H9 (cell line): Measurements from ENCODE around the gene HSPA9. TPM values are rescaled to one million over a fixed set of nuclear protein-coding genes. Genes with fewer than 3 reads are reported as not detected.
A peak's percentile ranks its signal among the peaks of the same experiment; 100 is the strongest.

ENCODE experiments used
- DNase-seq: peaks from one replicate; pipeline ENCODE4 v3.0.0-alpha.2; 2017
- H2AFZ ChIP-seq: one replicate; pipeline ENCODE4 v1.6.1; 2013; ENCODE audit warnings: mild to moderate bottlenecking, low read length, control low read depth, moderate library complexity
- H2AK5ac ChIP-seq: 2 replicates; pipeline ENCODE4 v1.6.1; 2013; ENCODE audit warnings: low read length, control low read depth, mixed read lengths; ENCODE audit not compliant: insufficient read length
- H2BK120ac ChIP-seq: one replicate; pipeline ENCODE4 v1.6.1; 2013; ENCODE audit warnings: low read depth, mild to moderate bottlenecking, low read length, control low read depth, inconsistent platforms; ENCODE audit not compliant: poor library complexity, severe bottlenecking
- H2BK12ac ChIP-seq: 2 replicates; pipeline ENCODE4 v1.6.1; 2013; ENCODE audit warnings: low read length, control low read depth, mixed read lengths, low read depth; ENCODE audit not compliant: insufficient read length
- H2BK15ac ChIP-seq: 2 replicates; pipeline ENCODE4 v1.6.1; 2013; ENCODE audit warnings: low read depth, low read length, control low read depth
- H2BK20ac ChIP-seq: one replicate; pipeline ENCODE4 v1.6.1; 2013; ENCODE audit warnings: low read depth, mild to moderate bottlenecking, low read length, control low read depth, inconsistent platforms; ENCODE audit not compliant: poor library complexity, severe bottlenecking
- H2BK5ac ChIP-seq: 2 replicates; pipeline ENCODE4 v1.6.1; 2013; ENCODE audit warnings: low read length, control low read depth, mixed read lengths; ENCODE audit not compliant: insufficient read length
- H3K14ac ChIP-seq: 2 replicates; pipeline ENCODE4 v1.6.1; 2013; ENCODE audit warnings: low read length, control low read depth; ENCODE audit not compliant: insufficient read depth
- H3K18ac ChIP-seq: 2 replicates; pipeline ENCODE4 v1.6.1; 2013; ENCODE audit warnings: low read depth, mild to moderate bottlenecking, mixed read lengths, low read length, control low read depth; ENCODE audit not compliant: insufficient read length
- H3K23ac ChIP-seq: 2 replicates; pipeline ENCODE4 v1.6.1; 2013; ENCODE audit warnings: low read length, control low read depth, mixed read lengths, low read depth; ENCODE audit not compliant: insufficient read length
- H3K23me2 ChIP-seq: 2 replicates; pipeline ENCODE4 v1.6.1; 2013; ENCODE audit warnings: low read depth, mild to moderate bottlenecking, mixed read lengths, low read length, control low read depth; ENCODE audit not compliant: insufficient read length, poor library complexity, severe bottlenecking
- H3K27ac ChIP-seq: 2 replicates; pipeline ENCODE4 v1.5.1; 2013; ENCODE audit warnings: low read length, control low read depth, mixed read lengths, low read depth; ENCODE audit not compliant: insufficient read length
- H3K27me3 ChIP-seq: 2 replicates; pipeline ENCODE4 v1.6.1; 2013; ENCODE audit warnings: low read length, control low read depth, inconsistent platforms; ENCODE audit not compliant: insufficient read depth
- H3K4ac ChIP-seq: 2 replicates; pipeline ENCODE4 v1.6.1; 2013; ENCODE audit warnings: low read depth, mild to moderate bottlenecking, control low read depth, inconsistent platforms, low read length, moderate library complexity
- H3K4me1 ChIP-seq: 2 replicates; pipeline ENCODE4 v1.6.1; 2013; ENCODE audit warnings: low read length, control low read depth, inconsistent platforms; ENCODE audit not compliant: insufficient read depth
- H3K4me2 ChIP-seq: 2 replicates; pipeline ENCODE4 v1.6.1; 2013; ENCODE audit warnings: low read length, control low read depth, mixed read lengths; ENCODE audit not compliant: insufficient read length, insufficient read depth
- H3K56ac ChIP-seq: 2 replicates; pipeline ENCODE4 v1.6.1; 2013; ENCODE audit warnings: low read depth, mild to moderate bottlenecking, mixed read lengths, low read length, control low read depth; ENCODE audit not compliant: insufficient read length
- H3K79me1 ChIP-seq: 2 replicates; pipeline ENCODE4 v1.6.1; 2013; ENCODE audit warnings: low read depth, mild to moderate bottlenecking, moderate library complexity, low read length, control low read depth, inconsistent platforms; ENCODE audit not compliant: insufficient read depth, poor library complexity, severe bottlenecking
- H3K79me2 ChIP-seq: 2 replicates; pipeline ENCODE4 v1.6.1; 2013; ENCODE audit warnings: low read length, control low read depth, inconsistent platforms; ENCODE audit not compliant: insufficient read depth
- H3K9ac ChIP-seq: 2 replicates; pipeline ENCODE4 v1.6.1; 2013; ENCODE audit warnings: low read length, control low read depth, mixed read lengths; ENCODE audit not compliant: insufficient read length; ENCODE audit errors: extremely low read depth
- H3K9me3 ChIP-seq: one replicate; pipeline ENCODE4 v1.6.1; 2013; ENCODE audit warnings: low read depth, low read length, inconsistent platforms; ENCODE audit not compliant: control insufficient read depth
- H3T11ph ChIP-seq: one replicate; pipeline ENCODE4 v1.6.1; 2013; ENCODE audit warnings: mild to moderate bottlenecking, low read length, control low read depth, inconsistent platforms
- H4K20me1 ChIP-seq: one replicate; pipeline ENCODE4 v1.6.1; 2013; ENCODE audit not compliant: control insufficient read depth, insufficient read length, insufficient read depth
- H4K5ac ChIP-seq: 2 replicates; pipeline ENCODE4 v1.6.1; 2013; ENCODE audit warnings: low read depth, mild to moderate bottlenecking, mixed read lengths, low read length, control low read depth; ENCODE audit not compliant: insufficient read length
- H4K8ac ChIP-seq: replicated peaks from 2 replicates; pipeline ENCODE4 v1.6.1; 2013; ENCODE audit warnings: low read length, control low read depth, mixed read lengths, low read depth; ENCODE audit not compliant: insufficient read length
- H4K91ac ChIP-seq: 2 replicates; pipeline ENCODE4 v1.6.1; 2013; ENCODE audit warnings: low read depth, mild to moderate bottlenecking, moderate library complexity, mixed read lengths, low read length, control low read depth; ENCODE audit not compliant: insufficient read length
- H3K27ac Mint-ChIP-seq, 3 experiments: 2 replicates in 2 of 3; 3 replicates in 1 of 3; pipeline ENCODE4 v1.8.0; 2020 to 2021; ENCODE audit warnings: mixed read lengths in 3 of 3, mild to moderate bottlenecking in 1 of 3, moderate library complexity in 1 of 3
- H3K27me3 Mint-ChIP-seq: 2 replicates; pipeline ENCODE4 v1.8.0; 2021; ENCODE audit warnings: low read depth, mild to moderate bottlenecking, moderate library complexity, mixed read lengths
- H3K36me3 Mint-ChIP-seq, 3 experiments: 2 replicates in 2 of 3; 3 replicates in 1 of 3; pipeline ENCODE4 v1.8.0; 2020 to 2021; ENCODE audit warnings: low read depth in 3 of 3, mixed read lengths in 3 of 3; ENCODE audit not compliant: insufficient read depth in 1 of 3
- H3K4me1 Mint-ChIP-seq, 2 experiments: 2 replicates each; pipeline ENCODE4 v1.8.0; 2020; ENCODE audit warnings: mixed read lengths in 2 of 2
- H3K4me3 Mint-ChIP-seq, 2 experiments: 2 replicates in 1 of 2; 3 replicates in 1 of 2; pipeline ENCODE4 v1.8.0; 2020 to 2021; ENCODE audit warnings: mild to moderate bottlenecking in 2 of 2, mixed read lengths in 2 of 2, moderate library complexity in 1 of 2
- H3K9me3 Mint-ChIP-seq, 2 experiments: 2 replicates in 1 of 2; 3 replicates in 1 of 2; pipeline ENCODE4 v1.8.0; 2020; ENCODE audit warnings: mild to moderate bottlenecking in 2 of 2, mixed read lengths in 2 of 2, moderate library complexity in 1 of 2
- CTCF ChIP-seq: fragments of 200-600 bp; sonication (generic); conservative IDR thresholded peaks from 3 replicates; pipeline ENCODE4 v1.8.0; 2021; ENCODE audit warnings: antibody characterized with exemption, mild to moderate bottlenecking
- WGBS: extraction: QIAGEN DNeasy Blood & Tissue Kit; methylation state at CpG from one replicate; pipeline ENCODE4 v1.1.7; 2013; ENCODE audit warnings: missing lambda C conversion rate, low lambda C conversion rate, mixed read lengths; ENCODE audit not compliant: insufficient read length; ENCODE audit errors: extremely low coverage; 5-methylcytosine and 5-hydroxymethylcytosine counted together
- total RNA-seq: library from RNA; stranded (reverse); gene quantifications from 2 replicates; pipeline ENCODE4 v1.2.1, GENCODE V29; 2021

The HSPA9 gene
- total RNA-seq, 1 experiment from 2014 or later: 397 TPM

GRCh38 chr5:138542180-138542955 is 32.8 kb downstream of the HSPA9 start:
- Histone ChIP-seq H3K14ac (peak overlapping the region; percentile 97), H3K27me3 (no peaks in the 10 kb centered on the region), H4K20me1 (no peaks in the 10 kb centered on the region), H2BK5ac (peak overlapping the region; percentile 47), H3K79me2 (peaks cover 63% of the 10 kb centered on the region), H3K18ac (peak overlapping the region; percentile 97), H2BK120ac (peak overlapping the region; percentile 11), H2AK5ac (no peak overlapping the region), H3K9ac (peak overlapping the region; percentile 90), H4K5ac (no peak overlapping the region), H2BK15ac (no peak overlapping the region), H3K4me2 (peak overlapping the region; percentile 94), H3K79me1 (peaks cover 6% of the 10 kb centered on the region), H3K27ac (no peak overlapping the region), H2BK20ac (no peak overlapping the region), H4K8ac (no peak overlapping the region), H3K4me1 (no peaks in the 10 kb centered on the region), H4K91ac (peak overlapping the region; percentile 85), H3K23me2 (peaks cover 11% of the 10 kb centered on the region), H2BK12ac (no peak overlapping the region), H3T11ph (no peak overlapping the region), H3K56ac (no peak overlapping the region), H3K4ac (peak overlapping the region; percentile 76), H3K9me3 (no peaks in the 10 kb centered on the region), H3K23ac (no peak overlapping the region), H2AFZ (no peak overlapping the region)
- no CpG with 5 or more reads among the region's 47 CpGs for WGBS
- H3K27ac Mint-ChIP-seq: peak overlapping the region; percentile 97 to 99 (median 97)
- no peaks in the 10 kb centered on the region for H3K9me3 Mint-ChIP-seq
- no peaks in the 10 kb centered on the region; the same call in 1 of the 2 replicates for H3K27me3 Mint-ChIP-seq
- TF ChIP-seq CTCF: no peak; the same call in 2 of the 3 replicates
- H3K4me3 Mint-ChIP-seq: peak overlapping the region; percentile 96 to 97
- no peak for DNase-seq
- peaks cover 18 to 45% (median 43%) of the 10 kb centered on the region in 3 experiments for H3K36me3 Mint-ChIP-seq
- peaks cover 28 to 31% of the 10 kb centered on the region in 2 experiments for H3K4me1 Mint-ChIP-seq
